Stimulated activated naive B cell treated with anti-CD40 and anti-IgM and Interleukin-4, amounts not matched to agents 10 μg/mL and 1 μg/mL and 100 μg/mL, for 72 hours (primary cell): Measurements from ENCODE around the gene MARCHF10.
A peak's percentile ranks its signal among the peaks of the same experiment; 100 is the strongest.
"Not testable (repeated sequence)": the region's sequence is repeated elsewhere in the genome, so short reads cannot be mapped to it uniquely, and the experiment has no call there.

Experiments used
- ATAC-seq, 2 donors: fragments of 150-1000 bp; cut with Tn5 transposase; replicated peaks; 2 replicates each; pipeline ENCODE4 v1.10.0; 2021; ENCODE audit warnings: moderate library complexity in 1 of 2
- DNase-seq: peaks from one replicate; pipeline ENCODE4 v3.0.0; 2021
- H3K27ac Mint-ChIP-seq: one replicate; pipeline ENCODE4 v1.8.0; 2022; ENCODE audit warnings: mild to moderate bottlenecking, mixed read lengths
- H3K27me3 Mint-ChIP-seq, 2 donors: one replicate each; pipeline ENCODE4 v1.8.0; 2022; ENCODE audit warnings: mixed read lengths in 2 of 2
- H3K36me3 Mint-ChIP-seq, 2 donors: one replicate each; pipeline ENCODE4 v1.8.0; 2022; ENCODE audit warnings: mixed read lengths in 2 of 2, mild to moderate bottlenecking in 1 of 2
- H3K4me1 Mint-ChIP-seq, 2 donors: one replicate each; pipeline ENCODE4 v1.8.0; 2022; ENCODE audit warnings: mixed read lengths in 2 of 2, mild to moderate bottlenecking in 1 of 2
- H3K4me3 Mint-ChIP-seq, 2 donors: one replicate each; pipeline ENCODE4 v1.8.0; 2022; ENCODE audit warnings: mild to moderate bottlenecking in 2 of 2, mixed read lengths in 2 of 2, moderate library complexity in 1 of 2
- H3K9me3 Mint-ChIP-seq, 2 donors: one replicate each; pipeline ENCODE4 v1.8.0; 2022; ENCODE audit warnings: mixed read lengths in 2 of 2, mild to moderate bottlenecking in 1 of 2

MARCHF10 gene

DNA sequence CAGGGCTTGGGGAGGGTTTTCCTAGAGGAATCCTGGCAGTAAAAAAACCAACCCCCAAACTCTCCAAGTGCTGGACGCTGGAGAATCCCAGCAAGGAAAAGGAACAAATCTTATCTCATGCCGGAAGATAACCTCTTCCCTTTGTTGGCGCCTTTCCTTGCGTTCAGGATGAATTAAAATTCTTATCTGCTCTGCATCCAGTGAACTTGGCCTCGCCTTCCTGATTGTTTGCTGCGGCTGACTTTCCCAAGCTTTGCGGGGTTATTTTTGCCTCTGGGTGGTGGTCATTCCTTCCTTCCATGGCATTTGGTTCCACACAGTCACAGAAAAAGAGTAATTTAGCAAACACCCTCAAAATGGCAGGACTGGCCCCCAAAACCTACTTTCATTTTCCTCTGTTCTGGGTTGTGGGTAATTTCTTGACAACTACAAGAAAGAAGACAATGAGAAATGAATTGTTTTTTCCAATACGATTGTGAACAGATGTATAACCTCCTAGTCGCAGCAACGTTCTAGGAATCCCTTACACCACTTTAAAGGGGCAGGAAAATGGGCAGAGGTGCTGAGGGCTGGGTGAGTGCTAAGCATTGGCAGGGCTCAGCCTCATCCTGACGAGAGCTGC lies 102.8 kb downstream of the MARCHF10 start:
- ATAC-seq (no peak), DNase-seq (no peak)
- no peaks in the 10 kb centered on the region for H3K36me3 Mint-ChIP-seq
- H3K9me3 Mint-ChIP-seq = peaks cover 0 to 1% of the 10 kb centered on the region in 2 donors
- peak overlapping the region; percentile 10 to 65 for H3K4me3 Mint-ChIP-seq
- peaks cover 11 to 21% of the 10 kb centered on the region in 2 donors for H3K27me3 Mint-ChIP-seq
- peak overlapping the region; percentile 14 for H3K27ac Mint-ChIP-seq
- H3K4me1 Mint-ChIP-seq = peaks cover 3 to 5% of the 10 kb centered on the region in 2 donors

DNA sequence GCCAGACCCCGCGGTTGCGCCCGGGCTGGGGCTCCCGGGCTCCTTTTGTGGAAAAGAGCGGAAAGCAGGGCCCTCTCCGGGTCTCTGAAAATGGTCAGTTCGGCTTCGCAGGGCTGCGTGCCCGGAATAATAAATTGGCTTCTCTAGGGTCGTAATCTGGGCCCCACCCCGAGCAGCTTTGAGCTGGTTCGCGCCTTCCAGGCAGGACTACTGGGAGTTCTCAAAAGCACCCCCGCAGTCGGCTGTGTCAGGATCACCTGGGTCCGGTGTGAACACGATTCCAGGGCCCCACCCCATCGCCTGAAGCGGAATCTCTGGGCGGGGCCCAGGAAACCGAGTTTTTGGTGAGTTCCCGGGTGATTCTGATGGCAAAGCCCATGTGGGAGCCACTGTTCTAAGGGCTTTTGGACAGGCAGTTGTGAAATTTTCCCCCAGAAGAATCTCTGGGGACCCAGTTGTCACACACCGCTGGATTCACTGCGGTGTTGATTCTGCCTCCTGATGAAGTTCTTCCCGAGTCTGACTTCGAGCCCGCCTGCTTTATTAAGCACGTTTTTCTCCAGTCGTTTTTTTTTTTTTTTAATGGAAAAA lies 103.6 kb downstream of the MARCHF10 start:
- H3K36me3 Mint-ChIP-seq = no peaks in the 10 kb centered on the region
- peaks cover 0 to 1% of the 10 kb centered on the region in 2 donors for H3K9me3 Mint-ChIP-seq
- ATAC-seq = peak; percentile 7 to 17
- peaks cover 3 to 5% of the 10 kb centered on the region in 2 donors for H3K4me1 Mint-ChIP-seq
- peaks cover 18 to 21% of the 10 kb centered on the region in 2 donors for H3K27me3 Mint-ChIP-seq
- H3K4me3 Mint-ChIP-seq = peak overlapping the region; percentile 77 to 80
- H3K27ac Mint-ChIP-seq = no peak overlapping the region
- no peak for DNase-seq

DNA sequence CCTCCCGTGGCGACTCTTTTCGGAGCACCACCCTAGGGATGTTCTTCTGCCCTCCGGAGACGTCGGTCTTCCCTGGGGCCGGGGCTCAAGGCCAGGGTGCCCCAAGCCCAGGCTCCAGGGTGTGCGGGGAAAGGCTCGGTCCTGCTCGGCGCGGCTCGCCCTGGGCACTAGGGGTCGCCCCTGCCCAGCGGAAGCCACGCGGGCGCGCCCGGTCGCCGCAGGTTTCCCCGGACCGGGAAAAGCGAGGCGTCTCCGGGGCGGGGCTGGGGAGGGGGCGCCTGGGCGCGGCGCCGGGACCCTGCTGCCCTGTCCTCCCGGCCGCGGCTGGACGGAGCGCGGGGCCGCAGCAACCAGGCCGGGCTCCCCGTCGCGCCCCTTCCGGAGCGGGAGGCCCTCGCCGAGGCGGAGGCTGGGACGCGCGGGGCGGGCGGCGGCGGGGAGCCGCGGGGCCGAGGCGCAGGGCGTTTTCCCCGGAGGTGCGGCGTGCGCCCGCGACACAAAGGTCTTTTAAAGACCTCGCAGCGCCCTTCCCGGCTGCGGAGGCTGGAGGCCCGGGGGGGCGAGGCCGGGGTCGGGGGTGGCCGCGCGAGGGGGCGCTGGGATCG lies 104.2 kb downstream of the MARCHF10 start:
- Mint-ChIP-seq H3K4me1 (peaks cover 3 to 5% of the 10 kb centered on the region in 2 donors), H3K9me3 (peaks cover 0 to 1% of the 10 kb centered on the region in 2 donors), H3K36me3 (no peaks in the 10 kb centered on the region), H3K27me3 (peaks cover 21 to 22% of the 10 kb centered on the region in 2 donors), H3K4me3 (peak overlapping the region; percentile 74 to 80), H3K27ac (no peak overlapping the region)
- ATAC-seq (peak; percentile 94 to 95), DNase-seq (peak; percentile 64)

DNA sequence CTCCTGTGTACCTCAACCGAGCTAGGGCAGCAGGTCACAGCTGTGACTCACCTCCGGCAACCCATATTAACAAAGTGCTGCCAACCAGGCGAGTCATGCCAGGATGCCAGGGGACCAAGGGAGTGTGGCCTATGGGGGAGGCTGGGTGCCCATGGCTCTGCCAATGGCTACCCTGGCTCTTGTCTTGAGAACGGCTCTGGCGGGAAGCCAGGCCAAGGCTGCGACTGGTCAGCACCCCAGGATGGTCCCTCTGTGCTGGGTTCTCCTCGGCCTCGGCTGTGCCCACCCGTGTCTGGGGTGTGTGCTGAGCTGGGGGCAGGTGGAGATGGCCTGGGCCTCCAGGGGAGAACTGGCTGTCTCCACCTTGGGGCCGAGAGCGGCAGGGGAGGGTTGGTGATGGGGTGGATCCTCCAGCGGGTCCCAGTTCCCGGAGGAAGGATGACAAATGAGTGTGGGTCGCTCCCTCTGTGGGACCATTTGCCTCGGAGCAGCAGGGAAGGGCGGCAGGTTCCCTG lies 104.8 kb downstream of the MARCHF10 start:
- H3K4me3 Mint-ChIP-seq = peak overlapping the region; percentile 74 to 80
- H3K27me3 Mint-ChIP-seq = peaks cover 21 to 22% of the 10 kb centered on the region in 2 donors
- no peak for DNase-seq
- H3K4me1 Mint-ChIP-seq = peaks cover 3 to 5% of the 10 kb centered on the region in 2 donors
- H3K36me3 Mint-ChIP-seq = no peaks in the 10 kb centered on the region
- H3K27ac Mint-ChIP-seq = peak overlapping the region; percentile 62
- peaks cover 0 to 1% of the 10 kb centered on the region in 2 donors for H3K9me3 Mint-ChIP-seq
- ATAC-seq = no peak

DNA sequence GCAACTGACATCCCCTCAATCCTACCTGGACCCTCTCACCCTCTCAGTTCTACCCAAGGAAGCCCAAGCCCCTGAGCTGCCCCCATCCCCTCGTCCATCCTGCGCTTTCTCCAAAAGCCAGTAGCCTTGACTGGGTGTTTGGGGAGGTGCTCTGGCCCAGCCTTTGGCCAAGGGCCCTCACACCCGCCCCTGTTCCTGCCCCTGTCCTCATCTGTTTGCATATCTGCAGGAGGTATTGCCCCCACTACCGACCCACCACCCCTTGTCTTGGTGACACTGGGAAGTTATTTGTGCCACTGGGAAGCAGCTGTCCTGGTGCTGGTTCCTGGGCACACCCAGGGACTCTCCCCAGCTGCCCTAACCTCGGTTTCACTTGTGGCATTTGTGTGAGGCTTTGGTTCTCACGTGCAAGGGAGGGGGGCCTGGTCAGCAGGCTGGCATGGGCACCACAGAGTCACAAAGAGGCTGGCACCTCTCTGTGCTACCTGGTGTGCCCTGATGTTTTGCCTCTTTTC lies 105.3 kb downstream of the MARCHF10 start:
- H3K9me3 Mint-ChIP-seq = no peaks in the 10 kb centered on the region
- H3K27me3 Mint-ChIP-seq = peaks cover 21 to 22% of the 10 kb centered on the region in 2 donors
- no peaks in the 10 kb centered on the region for H3K36me3 Mint-ChIP-seq
- H3K4me3 Mint-ChIP-seq = peak overlapping the region in 1 of 2 donors; percentile 80
- ATAC-seq (no peak), DNase-seq (no peak)
- H3K27ac Mint-ChIP-seq = no peak overlapping the region
- peaks cover 3 to 5% of the 10 kb centered on the region in 2 donors for H3K4me1 Mint-ChIP-seq

DNA sequence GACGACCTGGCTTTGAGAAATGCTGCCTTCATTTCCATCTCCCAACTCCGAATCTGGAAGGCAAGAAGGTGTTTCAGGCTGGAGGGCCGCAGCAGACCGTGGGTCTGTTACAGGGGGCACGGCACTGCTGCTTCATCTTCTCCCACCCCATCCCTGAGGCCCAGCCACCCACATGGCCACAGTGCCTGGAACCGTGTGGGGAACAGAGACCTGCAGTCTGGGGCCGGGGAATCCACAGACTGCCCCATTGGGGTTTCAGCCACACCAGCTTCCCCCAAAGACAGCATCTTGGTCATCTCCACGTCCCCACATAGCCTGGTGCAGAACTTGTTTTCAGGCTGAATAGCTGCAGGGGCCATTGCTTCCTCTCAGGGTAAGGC lies 106.4 kb downstream of the MARCHF10 start:
- Mint-ChIP-seq H3K27ac (no peak overlapping the region), H3K27me3 (peaks cover 14 to 16% of the 10 kb centered on the region in 2 donors), H3K4me1 (peaks cover 3 to 5% of the 10 kb centered on the region in 2 donors), H3K36me3 (no peaks in the 10 kb centered on the region), H3K9me3 (no peaks in the 10 kb centered on the region), H3K4me3 (no peak overlapping the region)
- DNase-seq (no peak), ATAC-seq (no peak)

DNA sequence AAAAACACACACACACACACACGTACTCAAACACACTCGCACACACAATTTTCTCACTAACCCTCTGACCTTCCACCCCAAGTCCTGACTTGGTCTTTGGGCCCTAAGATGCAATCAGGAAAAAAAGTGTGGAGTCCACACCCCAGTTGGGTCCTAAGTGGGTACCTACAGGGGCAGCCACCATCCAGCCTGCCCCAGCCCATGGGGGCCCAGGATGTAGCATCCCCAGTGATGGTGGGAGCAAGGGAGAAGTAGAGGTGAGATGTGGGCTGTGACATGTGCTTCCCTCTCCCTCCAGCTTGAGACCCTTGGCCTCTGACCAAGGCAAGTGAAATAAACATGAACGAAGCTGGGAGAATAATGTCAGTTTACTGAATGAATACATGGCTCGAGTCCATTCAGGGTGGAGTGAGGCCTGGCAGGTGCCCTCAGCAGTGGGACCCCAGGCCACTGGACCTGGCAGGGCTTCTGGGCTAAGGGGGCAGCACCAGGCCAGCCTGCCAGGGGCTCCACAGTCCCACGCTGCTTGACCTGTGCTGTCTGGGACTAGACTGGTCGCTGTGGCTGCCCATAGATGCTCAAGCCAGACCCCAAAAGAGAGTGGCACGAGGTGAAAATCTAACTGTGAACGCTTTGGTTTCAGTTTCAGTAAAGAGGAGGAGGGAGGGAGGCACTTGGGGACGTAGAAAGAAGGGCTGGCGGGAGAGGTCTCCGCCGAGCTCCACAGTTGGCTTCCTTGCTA lies 107.0 kb downstream of the MARCHF10 start:
- peaks cover 3 to 5% of the 10 kb centered on the region in 2 donors for H3K4me1 Mint-ChIP-seq
- no peak overlapping the region for H3K4me3 Mint-ChIP-seq
- H3K36me3 Mint-ChIP-seq = no peaks in the 10 kb centered on the region
- H3K27ac Mint-ChIP-seq = no peak overlapping the region
- H3K9me3 Mint-ChIP-seq = no peaks in the 10 kb centered on the region
- DNase-seq (no peak), ATAC-seq (no peak)
- H3K27me3 Mint-ChIP-seq = peaks cover 10 to 18% of the 10 kb centered on the region in 2 donors

DNA sequence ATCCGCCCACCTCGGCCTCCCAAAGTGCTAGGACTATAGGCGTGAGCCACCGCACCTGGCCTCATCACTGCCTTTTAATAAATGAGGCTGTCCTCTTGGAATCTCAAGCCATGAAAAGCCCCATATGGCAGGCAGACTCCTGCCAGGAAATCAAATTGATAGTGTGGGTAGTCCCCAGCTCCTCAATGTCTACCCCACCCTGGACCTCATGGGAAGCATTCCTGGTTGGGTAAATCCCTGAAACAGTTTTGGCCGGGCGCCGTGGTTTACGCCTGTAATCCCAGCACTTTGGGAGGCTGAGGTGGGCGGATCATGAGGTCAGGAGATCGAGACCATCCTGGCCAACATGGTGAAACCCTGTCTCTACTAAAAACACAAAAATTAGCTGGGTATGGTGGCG lies 109.7 kb downstream of the MARCHF10 start:
- H3K27me3 Mint-ChIP-seq = peaks cover 11 to 36% of the 10 kb centered on the region in 2 donors
- H3K4me3 Mint-ChIP-seq, H3K27ac Mint-ChIP-seq, DNase-seq, ATAC-seq, H3K36me3 Mint-ChIP-seq, H3K4me1 Mint-ChIP-seq, H3K9me3 Mint-ChIP-seq: not testable (repeated sequence)

DNA sequence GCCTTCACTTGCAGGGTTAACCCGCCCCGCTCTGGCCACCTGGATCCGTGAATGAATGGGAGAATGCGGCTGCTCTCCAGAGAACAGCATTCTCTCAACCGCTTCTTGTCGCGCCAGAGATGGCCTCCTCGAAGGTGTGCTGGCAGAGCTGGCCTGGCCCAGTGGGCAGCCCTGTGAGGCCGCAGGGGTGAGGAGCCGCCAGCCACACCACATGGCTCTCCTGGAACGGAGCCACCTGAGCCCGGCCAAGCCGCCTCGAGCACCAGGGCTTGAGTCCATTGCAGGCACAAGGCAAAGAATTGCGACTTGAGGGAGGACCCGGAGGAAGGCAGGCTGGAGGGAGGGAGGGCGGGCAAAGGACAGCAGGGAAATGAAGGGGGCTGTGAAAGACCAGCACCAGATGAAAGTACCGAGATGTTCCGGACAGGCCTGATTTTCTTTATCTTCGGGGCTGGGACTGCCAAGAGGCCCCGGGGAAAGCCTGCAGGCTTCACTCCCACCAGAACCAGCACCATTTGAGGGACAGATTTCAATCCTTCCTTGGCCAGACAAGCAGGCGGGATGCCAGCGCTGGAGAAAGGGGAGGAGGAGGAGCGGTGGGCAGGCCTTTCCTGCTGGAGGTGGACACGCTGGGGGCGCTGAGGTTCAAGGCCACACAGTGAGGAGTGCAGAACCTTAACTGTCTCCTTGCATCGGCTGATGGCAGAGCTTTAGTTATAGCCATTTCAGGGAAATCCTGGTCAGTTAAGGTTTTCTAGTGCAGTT lies 111.2 kb downstream of the MARCHF10 start:
- H3K9me3 Mint-ChIP-seq = peaks cover 0 to 1% of the 10 kb centered on the region in 2 donors
- H3K27me3 Mint-ChIP-seq = peaks cover 11 to 32% of the 10 kb centered on the region in 2 donors
- no peak overlapping the region for H3K4me3 Mint-ChIP-seq
- H3K36me3 Mint-ChIP-seq = peaks cover 0 to 4% of the 10 kb centered on the region in 2 donors
- H3K4me1 Mint-ChIP-seq = no peaks in the 10 kb centered on the region
- no peak overlapping the region for H3K27ac Mint-ChIP-seq
- DNase-seq (no peak), ATAC-seq (no peak)

DNA sequence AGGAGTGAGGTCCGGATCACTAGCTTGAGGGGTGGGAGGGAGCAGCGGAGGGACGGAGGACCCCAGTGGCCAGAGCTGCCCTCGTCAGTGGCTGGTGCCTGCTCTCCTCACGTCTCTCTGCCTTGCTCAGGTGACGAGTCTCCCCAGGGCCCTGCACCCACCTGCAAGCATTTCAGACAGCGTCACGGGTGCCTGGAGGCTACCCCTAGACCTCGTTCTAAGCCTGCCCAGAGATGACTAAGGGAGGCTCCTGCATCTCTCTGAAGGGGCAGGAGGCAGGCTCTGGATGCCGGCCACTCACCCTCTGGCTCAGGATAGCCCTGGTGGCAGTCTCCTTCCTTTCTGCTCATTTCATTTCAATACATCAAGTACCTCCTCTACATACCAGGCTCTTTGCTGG lies 111.9 kb downstream of the MARCHF10 start:
- DNase-seq = no peak
- Mint-ChIP-seq H3K36me3 (peaks cover 0 to 4% of the 10 kb centered on the region in 2 donors), H3K4me1 (no peaks in the 10 kb centered on the region), H3K27ac (no peak overlapping the region), H3K9me3 (peaks cover 0 to 1% of the 10 kb centered on the region in 2 donors), H3K27me3 (peaks cover 11 to 32% of the 10 kb centered on the region in 2 donors), H3K4me3 (no peak overlapping the region)
- no peak for ATAC-seq

DNA sequence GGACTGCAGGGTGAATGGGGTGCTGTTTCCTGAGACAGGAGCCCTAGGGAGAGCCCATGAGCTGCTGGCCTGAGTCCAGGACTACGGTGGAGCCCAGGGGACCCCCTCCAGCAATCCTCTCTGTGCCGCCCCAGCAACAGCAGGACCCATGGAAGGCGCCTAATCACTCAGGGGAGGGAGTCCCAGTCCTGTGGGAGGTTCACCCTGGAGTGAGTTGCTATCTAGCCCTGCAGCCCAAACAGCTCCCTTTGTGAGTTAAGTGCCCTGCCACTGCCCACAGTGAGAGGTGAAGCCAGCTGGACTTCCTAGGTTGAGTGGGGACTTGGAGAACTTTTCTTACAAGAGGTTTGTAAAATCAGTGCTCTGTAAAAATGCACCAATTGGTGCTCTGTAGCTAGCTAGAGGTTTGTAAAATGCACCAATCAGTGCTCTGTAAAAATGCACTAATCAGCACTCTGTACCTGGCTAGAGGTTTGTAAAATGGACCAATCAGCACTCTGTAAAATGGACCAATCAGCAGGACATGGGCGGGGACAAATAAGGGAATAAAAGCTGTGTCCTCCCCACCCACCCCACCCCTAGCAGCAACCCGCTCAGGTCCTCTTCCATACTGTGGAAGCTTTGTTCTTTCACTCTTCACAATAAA lies 112.9 kb downstream of the MARCHF10 start:
- DNase-seq, H3K9me3 Mint-ChIP-seq, ATAC-seq, H3K4me1 Mint-ChIP-seq, H3K27ac Mint-ChIP-seq, H3K36me3 Mint-ChIP-seq, H3K4me3 Mint-ChIP-seq: not testable (repeated sequence)
- H3K27me3 Mint-ChIP-seq = peaks cover 11 to 32% of the 10 kb centered on the region in 2 donors

DNA sequence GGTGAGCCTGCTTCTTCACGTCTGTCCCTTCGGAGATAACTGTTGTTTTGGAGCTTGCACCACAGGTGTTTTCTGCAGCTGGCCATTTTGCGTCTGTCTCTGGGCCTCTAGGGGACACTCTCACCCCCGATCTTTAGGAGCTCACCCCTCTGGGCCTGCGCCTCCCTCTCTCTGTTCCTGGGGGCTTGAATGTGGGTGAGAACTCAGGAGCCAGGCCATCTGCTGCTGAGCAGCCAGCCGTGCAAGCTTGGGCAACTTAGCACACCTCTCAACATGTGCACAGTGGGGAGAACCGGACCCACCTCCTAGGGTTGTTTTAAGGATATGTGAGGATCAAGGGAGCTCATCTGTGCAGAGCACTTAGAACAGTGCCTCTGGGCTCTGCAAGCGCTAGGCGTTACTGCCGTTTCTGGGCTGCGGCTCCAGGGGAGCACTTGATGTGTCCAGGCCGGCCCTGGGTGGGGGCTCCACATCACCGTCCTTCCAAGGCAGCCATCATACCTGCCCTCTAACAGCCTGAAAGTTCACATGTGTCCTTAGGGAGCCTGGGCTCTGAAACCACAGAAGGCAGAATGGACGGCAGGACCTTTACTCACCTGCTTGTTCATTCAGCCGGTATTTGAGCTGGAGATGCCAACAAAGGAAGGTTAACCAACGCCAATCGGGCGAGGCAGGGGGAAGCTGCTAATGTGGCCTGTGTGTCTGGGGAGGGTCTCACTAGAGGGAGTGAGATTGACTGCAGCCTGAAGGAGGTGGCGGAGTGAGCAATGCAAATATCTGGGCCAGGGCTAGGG lies 114.3 kb downstream of the MARCHF10 start:
- Mint-ChIP-seq H3K27ac (no peak overlapping the region), H3K4me1 (no peaks in the 10 kb centered on the region), H3K36me3 (peaks cover 0 to 5% of the 10 kb centered on the region in 2 donors), H3K4me3 (no peak overlapping the region), H3K27me3 (peaks cover 11 to 21% of the 10 kb centered on the region in 2 donors), H3K9me3 (peaks cover 0 to 1% of the 10 kb centered on the region in 2 donors)
- DNase-seq = no peak
- no peak for ATAC-seq
